ENCODE data around the gene TTC32. TPM values are rescaled to one million over a fixed set of nuclear protein-coding genes. Genes with fewer than 3 reads are reported as not detected.

TTC32 gene
- total and polyA plus RNA-seq, 2 of the 4 experiments (the other 2 are of a cell fraction), result 1.1 to 3.9 TPM

GRCh38 chr2:19933351-19933981, 31.7 kb upstream of the TTC32 start:
- no CpG with 5 or more reads among the region's 5 CpGs for WGBS, 2 experiments (ENCODE audit: extremely low coverage in 2 of 2, insufficient read length in 1 of 2)
- Histone ChIP-seq H3K4me1 (ENCODE audit: control insufficient read depth, insufficient read depth, low read length) (peaks cover 8% of the 10 kb centered on the region), H4K8ac (ENCODE audit: low read depth in 2 of 2, low read length in 2 of 2) (peak overlapping the region; percentile 71 to 77; a peak in 3 of 4 replicates), H3K36me3 (ENCODE audit: control insufficient read depth, insufficient read depth, low read length) (peaks cover 14% of the 10 kb centered on the region), H3K27me3 (ENCODE audit: control insufficient read depth, insufficient read depth, low read length) (no peaks in the 10 kb centered on the region), H3K18ac (ENCODE audit: low read depth, low read length) (peak overlapping the region; percentile 98), H3K4me2 (ENCODE audit: low read depth, low read length) (peak overlapping the region; percentile 97), H4K5ac (ENCODE audit: low read depth, low read length) (peak overlapping the region; percentile 72), H3K9me1 (ENCODE audit: insufficient read depth, low read length) (peaks cover 3% of the 10 kb centered on the region; the same call in 1 of the 2 replicates), H4K20me1 (ENCODE audit: insufficient read depth, low read length) (no peaks in the 10 kb centered on the region), H2AK5ac (ENCODE audit: low read depth, low read length) (0 out of 2 replicates have a peak overlapping the region, but pooled peaks have one; percentile 13), H3K56ac (ENCODE audit: extremely low read depth, insufficient read depth, low read length) (peak overlapping the region; percentile 45), H3K4me3 (ENCODE audit: insufficient read depth, low read depth, low read length) (no peak overlapping the region), H3K23ac (ENCODE audit: low read depth, low read length) (peak overlapping the region; percentile 44; the same call in 1 of the 2 replicates), H2BK20ac (ENCODE audit: low read depth, low read length) (peak overlapping the region; percentile 70), H2BK5ac (ENCODE audit: low read depth, low read length, poor library complexity, severe bottlenecking) (peak overlapping the region; percentile 59), H3K27ac (ENCODE audit: insufficient read depth, low read length) (peak overlapping the region; percentile 88), H3K4ac (ENCODE audit: low read depth, low read length) (peak overlapping the region; percentile 34), H4K91ac (ENCODE audit: insufficient read depth, low read depth, low read length) (peak overlapping the region; percentile 15; the same call in 1 of the 2 replicates), H2AFZ (replicated peaks; ENCODE audit: low read length, poor library complexity) (no peak overlapping the region), H3K9me3 (ENCODE audit: control insufficient read depth, insufficient read depth, low read length) (peaks cover 2% of the 10 kb centered on the region; the same call in 1 of the 2 replicates), H2BK15ac (ENCODE audit: low read depth, low read length) (peak overlapping the region; percentile 10; the same call in 1 of the 3 replicates), H3K9ac (ENCODE audit: low read depth, low read length) (no peak overlapping the region; the same call in 1 of the 2 replicates), H3K14ac (replicated peaks; ENCODE audit: low read depth, low read length) (no peak overlapping the region), H2BK120ac (ENCODE audit: low read depth, low read length) (peak overlapping the region; percentile 58), H2AK9ac (replicated peaks; ENCODE audit: low read depth, low read length, poor library complexity) (no peak overlapping the region), H3K79me1 (ENCODE audit: low read depth in 1 of 2, low read length in 2 of 2) (no peaks in the 10 kb centered on the region)
- ATAC-seq (ENCODE audit: low read depth) (peak; percentile 95), DNase-seq (peak; percentile 64)
- ChIA-PET POLR2A (ENCODE audit: unreplicated experiment) (no interaction called here), CTCF (interaction anchor here (0.6 to 1.0 kb wide), 3 partner anchors 11 to 526 kb away, joined by 3 to 4 read pairs (median 3); no protein-coding TSS in a partner anchor)
- dilution Hi-C loops (cut with HindIII; ENCODE audit: low sequenced_read_pairs, unreplicated experiment) (no loop called here), intact Hi-C loops (cut with micrococcal nuclease) (loop anchor here (10.0 kb wide), 1 partner anchor 891 kb away; the partner anchor contains the start of gene LDAH), in situ Hi-C loops (cut with MboI; ENCODE audit: low sequenced_read_pairs) (no loop called here)
- TF ChIP-seq, protein P1, sequence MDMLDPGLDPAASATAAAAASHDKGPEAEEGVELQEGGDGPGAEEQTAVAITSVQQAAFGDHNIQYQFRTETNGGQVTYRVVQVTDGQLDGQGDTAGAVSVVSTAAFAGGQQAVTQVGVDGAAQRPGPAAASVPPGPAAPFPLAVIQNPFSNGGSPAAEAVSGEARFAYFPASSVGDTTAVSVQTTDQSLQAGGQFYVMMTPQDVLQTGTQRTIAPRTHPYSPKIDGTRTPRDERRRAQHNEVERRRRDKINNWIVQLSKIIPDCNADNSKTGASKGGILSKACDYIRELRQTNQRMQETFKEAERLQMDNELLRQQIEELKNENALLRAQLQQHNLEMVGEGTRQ (IDR thresholded peaks at IDR 0.05; ENCODE audit: low read depth, low read length), result no peak
- TF ChIP-seq POLR2A (IDR thresholded peaks at IDR 0.05; ENCODE audit: low read depth, low read length) (no peak), FOS (IDR thresholded peaks at IDR 0.05; ENCODE audit: low read depth, low read length) (no peak), MAZ (IDR thresholded peaks at IDR 0.05; ENCODE audit: borderline replicate concordance, low read depth, low read length) (no peak), CEBPB (IDR thresholded peaks at IDR 0.05; ENCODE audit: low read depth, low read length) (no peak)
- no TSS peak for BruUV-seq (replicated peaks)

All from IMR-90 (cell line).